CD14-positive monocyte (primary cell): ENCODE measurements around the gene THAP12. TPM values are rescaled to one million over a fixed set of nuclear protein-coding genes. Genes with fewer than 3 reads are reported as not detected.

Source experiments
- DNase-seq, 3 donors: peaks; one replicate each; pipeline ENCODE4 v3.0.0-alpha.2; 2011 to 2022
- H2AFZ ChIP-seq: 2 replicates; pipeline ENCODE4 v1.6.0; 2012; ENCODE audit warnings: mild to moderate bottlenecking, low read depth, low read length, inconsistent platforms; ENCODE audit not compliant: insufficient read depth, poor library complexity, severe bottlenecking
- H3K27ac ChIP-seq, 2 donors: 1 replicate in 1 of 2; 2 replicates in 1 of 2; pipeline ENCODE4 v1.5.1; 2012 to 2013; ENCODE audit warnings: low read length in 2 of 2, control low read depth in 1 of 2, inconsistent platforms in 1 of 2, low read depth in 1 of 2, mild to moderate bottlenecking in 1 of 2
- H3K27me3 ChIP-seq, 2 donors: one replicate each; pipeline versions ENCODE4 v1.6.0 to v1.6.1; 2011 to 2013; ENCODE audit warnings: low read length in 2 of 2; ENCODE audit not compliant: control insufficient read depth in 2 of 2, insufficient read depth in 2 of 2
- H3K36me3 ChIP-seq, 2 donors: replicated peaks in 1 of 2; 1 replicate in 1 of 2; 2 replicates in 1 of 2; pipeline versions ENCODE4 v1.5.1 to v1.6.1; 2012 to 2013; ENCODE audit warnings: low read length in 2 of 2, control low read depth in 1 of 2, inconsistent platforms in 1 of 2, mild to moderate bottlenecking in 1 of 2; ENCODE audit not compliant: insufficient read depth in 2 of 2, control insufficient read depth in 1 of 2
- H3K4me1 ChIP-seq, 2 donors: 1 replicate in 1 of 2; 2 replicates in 1 of 2; pipeline versions ENCODE4 v1.5.1 to v1.6.1; 2012 to 2013; ENCODE audit warnings: low read length in 2 of 2, control low read depth in 1 of 2, inconsistent platforms in 1 of 2, mild to moderate bottlenecking in 1 of 2, moderate library complexity in 1 of 2; ENCODE audit not compliant: insufficient read depth in 2 of 2, control insufficient read depth in 1 of 2
- H3K4me2 ChIP-seq: replicated peaks from 2 replicates; pipeline ENCODE3; 2012; ENCODE audit warnings: low read length, moderate library complexity, mild to moderate bottlenecking; ENCODE audit not compliant: poor library complexity, severe bottlenecking; ENCODE audit errors: extremely low read depth
- H3K4me3 ChIP-seq, 3 experiments: fragments of 200-600 bp in 1 of 3; sonication (generic) in 1 of 3; replicated peaks in 1 of 3; 1 replicate in 2 of 3; 2 replicates in 1 of 3; pipeline ENCODE4 v1.5.1; 2011 to 2013; ENCODE audit warnings: low read length in 3 of 3, mild to moderate bottlenecking in 3 of 3, control low read depth in 2 of 3, low read depth in 2 of 3, inconsistent platforms in 1 of 3, moderate library complexity in 1 of 3
- H3K79me2 ChIP-seq: 2 replicates; pipeline ENCODE4 v1.6.0; 2012; ENCODE audit warnings: mild to moderate bottlenecking, control low read depth, inconsistent platforms, low read length, moderate library complexity; ENCODE audit not compliant: insufficient read depth
- H3K9ac ChIP-seq: 2 replicates; pipeline ENCODE4 v1.6.0; 2017; ENCODE audit warnings: low read length, mild to moderate bottlenecking; ENCODE audit not compliant: insufficient read depth, poor library complexity, severe bottlenecking
- H3K9me3 ChIP-seq, 2 donors: replicated peaks in 1 of 2; 1 replicate in 1 of 2; 2 replicates in 1 of 2; pipeline versions ENCODE4 v1.5.1 to v1.6.1; 2012 to 2013; ENCODE audit warnings: low read length in 2 of 2, control low read depth in 1 of 2; ENCODE audit not compliant: control insufficient read depth in 1 of 2, insufficient read depth in 1 of 2
- H4K20me1 ChIP-seq: 2 replicates; pipeline ENCODE4 v1.6.0; 2012; ENCODE audit warnings: mild to moderate bottlenecking, low read length, control low read depth, moderate library complexity; ENCODE audit not compliant: insufficient read depth
- H3K27ac Mint-ChIP-seq, 7 donors: one replicate each; pipeline ENCODE4 v1.8.0; 2020; ENCODE audit warnings: mild to moderate bottlenecking in 7 of 7, mixed read lengths in 7 of 7, moderate library complexity in 6 of 7, inconsistent platforms in 2 of 7
- H3K27me3 Mint-ChIP-seq, 3 donors: one replicate each; pipeline ENCODE4 v1.8.0; 2021 to 2022; ENCODE audit warnings: low read depth in 3 of 3, mild to moderate bottlenecking in 3 of 3, mixed read lengths in 3 of 3, moderate library complexity in 3 of 3, inconsistent platforms in 1 of 3
- H3K36me3 Mint-ChIP-seq, 2 donors: one replicate each; pipeline ENCODE4 v1.8.0; 2020; ENCODE audit warnings: mixed read lengths in 2 of 2, inconsistent platforms in 1 of 2, mild to moderate bottlenecking in 1 of 2
- H3K4me1 Mint-ChIP-seq: one replicate; pipeline ENCODE4 v1.8.0; 2020; ENCODE audit warnings: mild to moderate bottlenecking, mixed read lengths
- H3K4me3 Mint-ChIP-seq, 2 donors: one replicate each; pipeline ENCODE4 v1.8.0; 2020; ENCODE audit warnings: mild to moderate bottlenecking in 2 of 2, mixed read lengths in 2 of 2, moderate library complexity in 1 of 2
- H3K9me3 Mint-ChIP-seq, 7 donors: one replicate each; pipeline ENCODE4 v1.8.0; 2020 to 2022; ENCODE audit warnings: mixed read lengths in 7 of 7, mild to moderate bottlenecking in 6 of 7, moderate library complexity in 6 of 7, inconsistent platforms in 2 of 7
- CTCF ChIP-seq: fragments of 200-600 bp; IDR thresholded peaks from one replicate; pipeline ENCODE4 v1.8.0; 2022; ENCODE audit warnings: antibody characterized with exemption, mild to moderate bottlenecking
- WGBS: methylation state at CpG from one replicate; pipeline ENCODE4 v1.1.5; 2013; ENCODE audit warnings: missing lambda C conversion rate; ENCODE audit not compliant: insufficient coverage; 5-methylcytosine and 5-hydroxymethylcytosine counted together
- intact Hi-C, 2 donors: fragments of 100-400 bp; cut with micrococcal nuclease; formaldehyde crosslinking; loops; one replicate each; pipeline versions ENCODE4 v1.15.0 to v1.15.1; 2023
- polyA plus RNA-seq, 3 donors: library from polyadenylated mRNA; depleted of rRNA in 1 of 3; unstranded in 2 of 3; stranded (reverse) in 1 of 3; fragments of 300-500 nt in 2 of 3; fragments of >200 nt in 1 of 3; fragmentation: Illumina TruSeq in 2 of 3; gene quantifications; 1 replicate in 2 of 3; 2 replicates in 1 of 3; pipeline ENCODE4 v1.2.3, GENCODE V29; 2012 to 2021

The THAP12 gene
- polyA plus RNA-seq, 3 donors, result 18.3 to 22.5 (median 20.0) TPM

- no CpG with 5 or more reads among the region's 1 CpG for WGBS
- intact Hi-C loops, result no loop called here
- no peaks in the 10 kb centered on the region for H3K27me3 ChIP-seq
These were observed 14.4 kb upstream of the THAP12 start for GRCh38 chr11:76395296-76395695.

GRCh38 chr11:76394411-76394810 lies 13.5 kb upstream of the THAP12 start:
- Histone ChIP-seq H3K4me3 (no peak overlapping the region), H3K9me3 (no peaks in the 10 kb centered on the region), H4K20me1 (no peaks in the 10 kb centered on the region), H2AFZ (no peak overlapping the region), H3K9ac (no peak overlapping the region), H3K79me2 (no peaks in the 10 kb centered on the region), H3K4me1 (peaks cover 0 to 3% of the 10 kb centered on the region in 2 donors), H3K27me3 (no peaks in the 10 kb centered on the region), H3K27ac (no peak overlapping the region), H3K36me3 (no peaks in the 10 kb centered on the region), H3K4me2 (no peak overlapping the region)
- Mint-ChIP-seq H3K4me1 (peaks cover 12% of the 10 kb centered on the region), H3K4me3 (no peak overlapping the region), H3K27me3 (peaks cover 0 to 3% (median 1%) of the 10 kb centered on the region in 3 donors), H3K27ac (no peak overlapping the region), H3K36me3 (no peaks in the 10 kb centered on the region), H3K9me3 (peaks cover 0 to 5% (median 0%) of the 10 kb centered on the region in 7 donors)
- no peak for DNase-seq
- intact Hi-C loops, result no loop called here
- TF ChIP-seq CTCF, result no peak

More at GRCh38 chr11:76395296-76395695, 14.4 kb upstream of the THAP12 start:
- H3K9ac ChIP-seq, result no peak overlapping the region
- Mint-ChIP-seq H3K36me3 (no peaks in the 10 kb centered on the region), H3K27ac (no peak overlapping the region), H3K9me3 (peaks cover 0 to 7% (median 0%) of the 10 kb centered on the region in 7 donors), H3K4me3 (no peak overlapping the region), H3K27me3 (peaks cover 0 to 3% (median 1%) of the 10 kb centered on the region in 3 donors), H3K4me1 (peaks cover 13% of the 10 kb centered on the region)
- H4K20me1 ChIP-seq, result no peaks in the 10 kb centered on the region
- no peaks in the 10 kb centered on the region for H3K79me2 ChIP-seq
- H2AFZ ChIP-seq, result no peak overlapping the region
- no peaks in the 10 kb centered on the region for H3K9me3 ChIP-seq
- DNase-seq, result no peak
- no peak overlapping the region for H3K27ac ChIP-seq
- H3K4me3 ChIP-seq, result no peak overlapping the region
- H3K36me3 ChIP-seq, result no peaks in the 10 kb centered on the region
- TF ChIP-seq CTCF, result no peak
- peaks cover 0 to 3% of the 10 kb centered on the region in 2 donors for H3K4me1 ChIP-seq
- H3K4me2 ChIP-seq, result no peak overlapping the region
